Lower leg skin (tissue), 4 donors: Measurements from ENCODE around the gene INPP5F. TPM values are rescaled to one million over a fixed set of nuclear protein-coding genes. Genes with fewer than 3 reads are reported as not detected.

Source experiments
- DNase-seq, 2 donors: peaks; one replicate each; pipeline ENCODE4 v3.0.0-alpha.2; 2019; ENCODE audit warnings: low spot score in 2 of 2
- H3K4me3 ChIP-seq: fragments of 200-600 bp; sonication (generic); 2 replicates; pipeline ENCODE4 v1.5.1; 2017; ENCODE audit warnings: mild to moderate bottlenecking, low read depth; ENCODE audit not compliant: poor library complexity, severe bottlenecking
- POLR2A ChIP-seq, 2 donors: fragments of 450-650 bp; IDR thresholded peaks; one replicate each; pipeline ENCODE4 v1.6.1; 2016 to 2017; ENCODE audit warnings: antibody characterized with exemption in 2 of 2, mild to moderate bottlenecking in 1 of 2, moderate library complexity in 1 of 2
- WGBS, 2 donors: methylation state at CpG; one replicate each; pipeline ENCODE4 v1.1.5; 2018; 5-methylcytosine and 5-hydroxymethylcytosine counted together
- intact Hi-C: fragments of 100-400 bp; cut with DNase I; formaldehyde crosslinking; loops from one replicate; pipeline ENCODE4 v1.15.0; 2023; ENCODE audit warnings: low total_unique reads
- total RNA-seq, 4 donors: library from RNA; depleted of rRNA; stranded (reverse); fragments of >200 nt; gene quantifications; one replicate each; pipeline ENCODE4 v1.1.0, GENCODE V29; 2016
- TF ChIP-seq, protein P1 (sequence below), 3 donors: fragments of 450-650 bp; IDR thresholded peaks; one replicate each; pipeline ENCODE4 v1.5.1; 2016; ENCODE audit warnings: antibody characterized with exemption in 3 of 3, mild to moderate bottlenecking in 3 of 3, moderate library complexity in 2 of 3

Gene INPP5F
- total RNA-seq, 4 donors from 2014 or later: 13.8 to 17.1 (median 15.0) TPM

DNA sequence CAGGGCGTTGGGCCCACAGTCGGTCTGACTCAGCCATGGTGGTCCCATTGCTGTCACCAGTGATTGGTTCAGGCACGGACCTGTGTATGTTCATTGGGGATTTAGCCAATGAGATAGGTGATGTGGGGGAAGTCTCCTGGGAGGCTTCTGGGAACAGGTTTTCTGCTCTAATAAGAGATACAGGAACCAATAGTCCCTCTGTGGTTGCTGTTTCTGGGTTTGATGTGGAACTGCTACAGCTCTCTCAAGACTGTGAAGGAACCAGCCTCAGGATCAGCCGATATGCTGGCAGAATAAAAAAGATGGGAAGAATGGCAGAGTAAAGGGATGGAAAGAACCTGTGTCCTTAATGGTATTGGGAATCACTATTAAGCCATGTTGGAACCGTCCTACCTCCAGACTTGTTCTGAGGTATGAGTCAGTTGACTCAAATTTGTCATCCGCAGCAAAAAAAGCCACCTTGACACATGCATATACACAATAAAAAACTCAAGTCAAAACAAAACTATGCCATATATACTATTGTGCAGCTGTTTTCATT, 76.2 kb downstream of the INPP5F start:
- TF ChIP-seq POLR2A (IDR thresholded peaks at IDR 0.05): no peak
- TF ChIP-seq, protein P1, sequence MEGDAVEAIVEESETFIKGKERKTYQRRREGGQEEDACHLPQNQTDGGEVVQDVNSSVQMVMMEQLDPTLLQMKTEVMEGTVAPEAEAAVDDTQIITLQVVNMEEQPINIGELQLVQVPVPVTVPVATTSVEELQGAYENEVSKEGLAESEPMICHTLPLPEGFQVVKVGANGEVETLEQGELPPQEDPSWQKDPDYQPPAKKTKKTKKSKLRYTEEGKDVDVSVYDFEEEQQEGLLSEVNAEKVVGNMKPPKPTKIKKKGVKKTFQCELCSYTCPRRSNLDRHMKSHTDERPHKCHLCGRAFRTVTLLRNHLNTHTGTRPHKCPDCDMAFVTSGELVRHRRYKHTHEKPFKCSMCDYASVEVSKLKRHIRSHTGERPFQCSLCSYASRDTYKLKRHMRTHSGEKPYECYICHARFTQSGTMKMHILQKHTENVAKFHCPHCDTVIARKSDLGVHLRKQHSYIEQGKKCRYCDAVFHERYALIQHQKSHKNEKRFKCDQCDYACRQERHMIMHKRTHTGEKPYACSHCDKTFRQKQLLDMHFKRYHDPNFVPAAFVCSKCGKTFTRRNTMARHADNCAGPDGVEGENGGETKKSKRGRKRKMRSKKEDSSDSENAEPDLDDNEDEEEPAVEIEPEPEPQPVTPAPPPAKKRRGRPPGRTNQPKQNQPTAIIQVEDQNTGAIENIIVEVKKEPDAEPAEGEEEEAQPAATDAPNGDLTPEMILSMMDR (IDR thresholded peaks at IDR 0.05): no peak
- intact Hi-C loops: no loop called here
- H3K4me3 ChIP-seq: no peak overlapping the region
- 93 to 97% methylated on average over 6 of the region's 6 CpGs for WGBS, 2 donors
- DNase-seq: no peak

DNA sequence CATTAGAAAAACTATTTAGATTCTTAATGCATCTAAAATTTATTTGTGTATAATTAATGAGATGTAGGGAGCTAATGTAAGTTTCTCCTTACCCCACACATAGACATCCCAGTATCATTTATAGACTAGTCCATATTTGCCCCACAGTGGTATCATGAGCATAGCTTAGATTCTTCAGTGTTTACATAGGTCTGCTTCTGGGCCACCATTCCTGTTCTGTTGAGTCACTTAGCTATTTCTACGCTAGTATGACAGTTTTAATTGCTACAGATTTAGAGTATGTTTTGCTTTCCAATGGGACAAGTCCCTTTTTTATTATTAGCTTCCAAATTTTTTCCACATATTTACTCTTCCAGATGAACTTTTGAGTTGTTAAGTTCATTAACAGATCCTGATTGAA, 77.4 kb downstream of the INPP5F start:
- no peak for TF ChIP-seq POLR2A (IDR thresholded peaks at IDR 0.05)
- TF ChIP-seq, protein P1 (IDR thresholded peaks at IDR 0.05): no peak
- H3K4me3 ChIP-seq: no peak overlapping the region
- WGBS, 2 donors: 77 to 92% methylated on average over 1 of the region's 1 CpG
- intact Hi-C loops: no loop called here
- DNase-seq: no peak

DNA sequence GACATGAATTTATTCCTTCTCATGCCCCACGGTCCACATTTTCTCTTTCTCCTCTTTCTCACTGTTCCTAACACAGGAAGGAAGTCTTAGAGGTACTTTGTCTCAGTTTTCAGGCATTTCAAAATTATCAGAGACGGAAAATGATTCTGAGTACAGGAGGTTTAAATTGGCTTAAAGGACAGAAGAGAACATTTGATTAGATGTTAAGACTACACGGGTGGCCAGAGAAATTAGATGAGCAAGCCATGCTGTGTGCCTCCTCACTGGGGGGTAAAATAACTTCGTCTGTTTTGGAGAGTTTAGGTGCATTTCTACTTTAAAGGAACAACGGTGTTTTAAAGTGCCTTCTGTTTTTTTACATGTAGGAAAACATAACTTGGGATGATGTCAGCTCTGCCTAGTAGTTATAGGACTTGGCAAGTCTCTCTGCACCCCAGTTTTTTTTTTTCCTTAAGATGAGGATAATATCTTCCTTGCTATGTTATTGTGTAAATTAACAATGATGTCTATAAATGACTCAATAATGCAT, 79.9 kb downstream of the INPP5F start:
- intact Hi-C loops: no loop called here
- WGBS, 2 donors: 84 to 85% methylated on average over 5 of the region's 5 CpGs
- H3K4me3 ChIP-seq: no peak overlapping the region
- TF ChIP-seq POLR2A (IDR thresholded peaks at IDR 0.05): no peak
- DNase-seq: no peak

DNA sequence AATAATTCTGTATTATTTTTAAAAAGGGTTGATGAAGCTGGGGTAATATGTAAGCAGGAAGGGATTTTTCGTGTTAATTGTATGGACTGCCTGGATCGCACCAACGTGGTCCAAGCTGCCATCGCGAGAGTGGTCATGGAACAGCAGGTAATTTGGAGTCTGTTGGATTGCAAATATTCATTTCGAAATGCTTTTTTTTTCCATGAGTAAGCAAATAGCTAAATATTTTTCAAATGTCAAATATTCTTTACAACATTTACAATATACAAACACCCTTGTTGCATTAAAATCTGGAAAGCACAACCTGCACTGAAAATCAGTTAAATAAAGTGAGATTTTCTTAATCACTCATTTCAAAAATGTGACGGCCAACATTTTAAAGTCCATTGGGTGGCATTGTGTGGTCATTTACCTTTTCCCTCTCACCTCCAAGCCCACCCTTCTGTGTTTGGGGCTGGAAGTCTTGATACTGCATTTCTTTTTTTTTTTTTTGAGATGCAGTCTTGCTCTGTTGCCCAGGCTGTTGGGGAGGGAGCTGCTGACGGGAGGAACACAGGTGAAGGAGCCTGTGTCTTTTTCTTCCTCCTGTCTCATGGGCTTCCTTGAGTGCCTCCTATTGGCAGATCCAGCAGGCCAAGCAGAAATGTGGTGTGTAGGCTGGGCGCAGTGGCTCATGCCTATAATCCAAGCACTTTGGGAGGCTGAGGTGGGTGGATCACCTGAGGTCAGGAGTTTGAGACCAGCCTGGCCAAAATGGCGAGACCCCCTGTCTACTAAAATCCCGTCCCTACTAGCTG, 80.7 kb downstream of the INPP5F start:
- no peak overlapping the region for H3K4me3 ChIP-seq
- intact Hi-C loops: no loop called here
- TF ChIP-seq POLR2A (IDR thresholded peaks at IDR 0.05): no peak
- TF ChIP-seq, protein P1 (IDR thresholded peaks at IDR 0.05): no peak
- DNase-seq: no peak
- 96% methylated on average over 11 of the region's 11 CpGs for WGBS, 2 donors

DNA sequence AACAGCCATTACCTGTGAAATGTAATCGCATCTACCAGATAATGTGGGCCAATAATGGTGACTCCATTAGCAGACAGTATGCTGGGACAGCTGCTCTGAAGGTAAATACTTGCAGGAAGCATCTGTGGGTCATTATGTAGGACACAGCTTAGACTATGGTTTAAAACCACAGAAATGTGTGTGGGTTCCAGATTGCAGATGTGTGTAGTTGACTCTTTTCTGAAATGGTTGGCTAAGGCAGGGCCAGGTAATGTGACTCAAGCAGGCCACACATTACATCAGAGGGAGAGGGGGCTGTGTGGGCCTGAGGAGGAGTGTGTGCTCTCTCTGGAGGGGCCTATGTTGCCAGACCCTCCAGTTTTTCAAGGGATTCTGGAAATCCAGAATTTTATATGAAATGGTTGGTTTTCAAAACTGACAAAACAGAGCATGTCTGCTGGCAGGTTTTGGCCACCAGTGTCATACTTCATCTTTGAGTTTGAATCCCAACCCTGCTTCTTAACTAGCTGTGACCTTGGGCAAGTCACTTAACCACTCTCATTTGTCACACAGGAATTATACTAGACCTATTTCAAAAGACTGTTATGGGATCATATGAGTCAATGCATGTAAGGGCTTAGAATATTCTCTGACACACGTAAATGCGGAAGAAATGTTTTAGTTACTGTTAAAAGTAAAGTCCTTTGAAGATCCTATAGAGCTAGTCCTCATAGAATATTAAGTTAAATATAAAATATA, 82.3 kb downstream of the INPP5F start:
- no peak for DNase-seq
- intact Hi-C loops: no loop called here
- H3K4me3 ChIP-seq: no peak overlapping the region
- 87 to 96% methylated on average over 3 of the region's 3 CpGs for WGBS, 2 donors
- TF ChIP-seq, protein P1 (IDR thresholded peaks at IDR 0.05): no peak
- no peak for TF ChIP-seq POLR2A (IDR thresholded peaks at IDR 0.05)

DNA sequence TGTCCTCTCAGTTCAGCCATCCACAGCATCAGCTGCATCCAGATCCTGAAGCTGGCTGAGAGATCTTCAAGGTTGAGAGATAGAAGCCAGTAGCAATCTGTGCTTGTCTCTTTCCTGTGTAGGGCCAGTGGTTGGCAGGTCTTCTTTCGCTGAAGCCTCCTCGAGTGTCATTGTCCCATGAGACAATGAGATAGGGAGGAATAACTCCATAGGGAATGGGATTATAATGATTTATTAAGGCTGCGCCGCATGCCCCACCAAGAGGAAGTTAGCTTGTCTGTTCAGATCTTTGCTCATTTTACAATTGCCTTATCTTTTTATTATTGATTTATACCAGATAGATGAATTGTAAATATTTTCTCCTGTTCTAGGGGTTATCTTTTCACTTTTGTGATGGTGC, 85.3 kb downstream of the INPP5F start:
- H3K4me3 ChIP-seq: no peak overlapping the region
- intact Hi-C loops: no loop called here
- WGBS, 2 donors: 79 to 93% methylated on average over 4 of the region's 4 CpGs
- TF ChIP-seq, protein P1 (IDR thresholded peaks at IDR 0.05): no peak
- no peak for TF ChIP-seq POLR2A (IDR thresholded peaks at IDR 0.05)
- DNase-seq: no peak
